Lower leg skin (tissue), 3 donors: ENCODE measurements around the gene SLC9A3.

Experiments used
- CTCF ChIP-seq, 3 donors: fragments of 450-650 bp; IDR thresholded peaks; one replicate each; pipeline ENCODE4 v1.5.1; 2016; ENCODE audit warnings: antibody characterized with exemption in 3 of 3, mild to moderate bottlenecking in 3 of 3, moderate library complexity in 2 of 3
- POLR2A ChIP-seq, 2 donors: fragments of 450-650 bp; IDR thresholded peaks; one replicate each; pipeline ENCODE4 v1.6.1; 2016 to 2017; ENCODE audit warnings: antibody characterized with exemption in 2 of 2, mild to moderate bottlenecking in 1 of 2, moderate library complexity in 1 of 2

GRCh38 chr5:470961-471749 is 53.1 kb downstream of the SLC9A3 start:
- no peak for TF ChIP-seq POLR2A (IDR thresholded peaks at IDR 0.05)
- TF ChIP-seq CTCF (IDR thresholded peaks at IDR 0.05), result no peak
